A673 (cell line): ENCODE measurements around the gene TMEM106C. TPM values are rescaled to one million over a fixed set of nuclear protein-coding genes. Genes with fewer than 3 reads are reported as not detected.

Experiments
- BruUV-seq: library from RNA; stranded (reverse); fragments of 400-500 nt; replicated peaks from 2 replicates; lab custom pipeline; 2021; lab: Mats Ljungman, UMichigan
- CTCF ChIA-PET: fragments of 300-600 bp; sonication (Branson Sonifier 250); formaldehyde crosslinking; loops from one replicate; lab custom pipeline; 2022; ENCODE audit warnings: antibody characterized with exemption; lab: Charles Lee
- POLR2A ChIA-PET: fragments of 300-600 bp; sonication (Branson Sonifier 250); formaldehyde crosslinking; loops from one replicate; lab custom pipeline; 2022; ENCODE audit warnings: antibody characterized with exemption; ENCODE audit not compliant: low non-redundant PET; lab: Charles Lee
- DNase-seq: peaks from one replicate; pipeline ENCODE4 v3.0.0-alpha.2; 2015; ENCODE audit warnings: low spot score
- H3K27ac ChIP-seq: fragments of 200-600 bp; sonication (generic); 2 replicates; pipeline ENCODE4 v1.5.1; 2016; ENCODE audit warnings: mixed run types, low read depth, mild to moderate bottlenecking, mixed read lengths, antibody characterized with exemption, low read length; ENCODE audit not compliant: poor library complexity, severe bottlenecking
- H3K27me3 ChIP-seq: fragments of 200-600 bp; sonication (generic); replicated peaks from 2 replicates; pipeline ENCODE4 v1.6.1; 2017; ENCODE audit warnings: mixed run types, low read depth, mild to moderate bottlenecking, mixed read lengths, antibody characterized with exemption, low read length; ENCODE audit not compliant: insufficient read depth, poor library complexity
- H3K36me3 ChIP-seq: fragments of 200-600 bp; sonication (generic); 2 replicates; pipeline ENCODE4 v1.6.1; 2016; ENCODE audit warnings: mixed run types, mild to moderate bottlenecking, mixed read lengths, antibody characterized with exemption, low read length; ENCODE audit not compliant: insufficient read depth, poor library complexity, severe bottlenecking
- H3K4me1 ChIP-seq: fragments of 200-600 bp; sonication (generic); 2 replicates; pipeline ENCODE4 v1.6.1; 2017; ENCODE audit warnings: mixed run types, mild to moderate bottlenecking, mixed read lengths, antibody characterized with exemption, low read length; ENCODE audit not compliant: insufficient read depth, poor library complexity, severe bottlenecking
- H3K4me3 ChIP-seq: fragments of 200-600 bp; sonication (generic); 2 replicates; pipeline ENCODE4 v1.5.1; 2016; ENCODE audit warnings: low read depth, mixed run types, mild to moderate bottlenecking, mixed read lengths, low read length; ENCODE audit not compliant: poor library complexity, severe bottlenecking
- H3K9me3 ChIP-seq: fragments of 200-600 bp; sonication (generic); 2 replicates; pipeline ENCODE4 v1.6.1; 2016; ENCODE audit warnings: mixed run types, low read depth, mild to moderate bottlenecking, mixed read lengths, antibody characterized with exemption, low read length; ENCODE audit not compliant: poor library complexity, severe bottlenecking
- EZH2 ChIP-seq: fragments of 200-600 bp; sonication (generic); IDR thresholded peaks from 2 replicates; pipeline ENCODE4 v1.6.1; 2017; ENCODE audit warnings: borderline replicate concordance, low read depth, mild to moderate bottlenecking, mixed read lengths, antibody characterized with exemption, low read length; ENCODE audit not compliant: poor library complexity, severe bottlenecking
- intact Hi-C: fragments of 100-400 bp; cut with micrococcal nuclease; formaldehyde crosslinking; loops from one replicate; pipeline ENCODE4 v1.10.0; 2022; ENCODE audit not compliant: unreplicated experiment
- total RNA-seq: library from RNA; stranded (reverse); gene quantifications from 2 replicates; pipeline ENCODE4 v1.2.3, GENCODE V29; 2021
- TF ChIP-seq, protein P1 (sequence below): fragments of 300-800, 200-600 bp; sonication (generic); conservative IDR thresholded peaks from 2 replicates; pipeline ENCODE4 v1.5.1; 2017; ENCODE audit warnings: low read depth, mild to moderate bottlenecking, antibody characterized with exemption, low read length, moderate library complexity, mixed read lengths

Gene TMEM106C
- total RNA-seq, 1 experiment from 2014 or later = 182 TPM

DNA sequence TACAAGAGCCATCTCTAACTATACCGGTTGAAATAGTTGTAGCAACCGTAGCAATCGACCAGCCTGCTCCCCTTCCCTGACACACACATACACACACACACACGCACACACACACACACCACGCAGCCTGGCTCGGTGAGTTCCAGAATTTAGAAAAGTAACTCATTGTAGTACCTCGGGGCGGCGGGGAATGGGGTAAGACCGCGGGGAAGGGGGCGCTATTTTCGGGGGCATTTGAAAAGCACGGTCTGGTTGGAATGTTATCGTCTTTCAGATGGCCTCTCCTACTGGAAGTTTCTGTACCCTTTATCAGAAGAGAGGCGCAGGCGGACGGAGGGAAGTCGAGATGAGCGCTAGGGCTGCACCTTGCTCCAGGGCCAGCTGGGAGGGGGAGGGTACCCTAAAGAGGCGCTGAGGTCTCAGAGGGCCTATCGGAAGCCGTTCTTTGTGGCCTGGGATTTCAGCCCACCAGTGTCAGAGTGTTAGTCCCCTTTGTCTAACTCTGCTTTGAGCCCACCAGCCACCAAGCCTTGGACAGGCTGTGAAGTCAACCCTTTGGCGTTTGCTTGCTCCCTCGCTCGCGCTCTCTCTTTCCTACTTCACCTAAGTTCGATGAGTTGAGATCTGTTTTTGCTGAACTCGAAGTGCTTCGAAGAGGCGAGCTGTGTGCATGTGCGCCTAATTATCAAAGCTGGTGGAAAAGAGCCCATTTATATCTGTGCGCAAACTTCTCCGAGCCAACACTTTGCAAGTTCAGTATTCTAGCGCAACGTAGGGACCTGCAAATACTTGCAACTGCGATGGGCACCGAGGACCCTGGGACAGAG is 40.0 kb downstream of the TMEM106C start:
- Histone ChIP-seq H3K4me3 (peak overlapping the region; percentile 38), H3K9me3 (no peaks in the 10 kb centered on the region), H3K27ac (no peak overlapping the region), H3K4me1 (peaks cover 26% of the 10 kb centered on the region), H3K27me3 (peaks cover 71% of the 10 kb centered on the region), H3K36me3 (no peaks in the 10 kb centered on the region)
- CTCF ChIA-PET = interaction anchor here (0.5 kb wide), 1 partner anchor 557 kb away, joined by 7 read pairs; no protein-coding TSS in a partner anchor
- TF ChIP-seq, protein P1, sequence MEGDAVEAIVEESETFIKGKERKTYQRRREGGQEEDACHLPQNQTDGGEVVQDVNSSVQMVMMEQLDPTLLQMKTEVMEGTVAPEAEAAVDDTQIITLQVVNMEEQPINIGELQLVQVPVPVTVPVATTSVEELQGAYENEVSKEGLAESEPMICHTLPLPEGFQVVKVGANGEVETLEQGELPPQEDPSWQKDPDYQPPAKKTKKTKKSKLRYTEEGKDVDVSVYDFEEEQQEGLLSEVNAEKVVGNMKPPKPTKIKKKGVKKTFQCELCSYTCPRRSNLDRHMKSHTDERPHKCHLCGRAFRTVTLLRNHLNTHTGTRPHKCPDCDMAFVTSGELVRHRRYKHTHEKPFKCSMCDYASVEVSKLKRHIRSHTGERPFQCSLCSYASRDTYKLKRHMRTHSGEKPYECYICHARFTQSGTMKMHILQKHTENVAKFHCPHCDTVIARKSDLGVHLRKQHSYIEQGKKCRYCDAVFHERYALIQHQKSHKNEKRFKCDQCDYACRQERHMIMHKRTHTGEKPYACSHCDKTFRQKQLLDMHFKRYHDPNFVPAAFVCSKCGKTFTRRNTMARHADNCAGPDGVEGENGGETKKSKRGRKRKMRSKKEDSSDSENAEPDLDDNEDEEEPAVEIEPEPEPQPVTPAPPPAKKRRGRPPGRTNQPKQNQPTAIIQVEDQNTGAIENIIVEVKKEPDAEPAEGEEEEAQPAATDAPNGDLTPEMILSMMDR = 0 out of 2 replicates have a peak, but pooled peaks have one; percentile 27
- no peak for TF ChIP-seq EZH2
- POLR2A ChIA-PET = no interaction called here
- DNase-seq = peak; percentile 29
- intact Hi-C loops = loop anchor here (10.0 kb wide), 1 partner anchor 181 kb away; the partner anchor contains the start of gene CCDC184
- no TSS peak for BruUV-seq

DNA sequence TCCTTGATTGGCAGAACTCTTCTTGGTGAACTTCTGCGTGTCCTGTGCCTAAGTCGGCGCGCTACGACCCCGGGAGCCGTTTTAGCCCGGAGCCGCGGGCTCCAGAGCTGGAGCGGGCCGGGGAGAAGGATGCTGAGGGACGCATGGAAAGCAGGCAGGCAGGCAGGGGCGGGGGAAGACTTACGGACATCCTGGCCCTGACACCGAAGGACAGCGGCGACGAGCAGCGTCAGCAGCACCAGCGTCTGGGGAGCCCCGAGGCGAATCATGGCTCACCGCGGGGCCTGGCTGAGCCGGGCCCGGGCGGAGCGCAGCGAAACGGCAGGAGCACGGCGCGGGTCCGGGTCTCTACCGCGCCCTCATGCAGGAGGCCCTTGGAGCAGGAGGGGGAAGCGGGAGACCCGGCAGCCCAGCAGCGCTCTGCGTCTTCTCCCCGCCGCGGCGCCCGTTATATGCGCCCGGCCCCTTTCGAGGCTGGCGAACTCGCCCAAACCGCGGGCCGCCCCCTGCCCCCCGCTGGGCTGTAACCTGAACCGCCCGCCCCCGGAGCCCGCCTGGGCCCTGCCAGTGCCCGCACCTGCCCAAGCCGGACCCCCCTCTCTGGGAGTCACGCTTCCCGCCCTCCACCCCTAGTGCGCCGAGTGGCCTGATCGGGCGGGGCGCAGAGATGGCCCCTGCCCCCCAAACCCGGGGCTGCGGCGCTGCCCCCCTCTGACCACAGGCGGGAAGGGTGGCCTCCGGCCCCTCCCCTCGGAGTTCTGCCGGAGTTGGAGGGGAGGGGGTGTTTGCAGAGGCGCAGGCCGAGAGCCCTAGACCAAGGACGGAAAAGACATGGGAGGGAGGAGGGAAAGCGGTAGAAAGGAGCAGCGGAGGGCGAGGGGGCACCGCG is 40.9 kb downstream of the TMEM106C start, which contains the start of gene COL2A1:
TSS of gene COL2A1 (minus strand) at position 424 of the 889 bp plus-strand sequence. CDS start at position 269, 155 bp downstream.
- no peaks in the 10 kb centered on the region for H3K36me3 ChIP-seq
- peaks cover 26% of the 10 kb centered on the region for H3K4me1 ChIP-seq
- H3K9me3 ChIP-seq = no peaks in the 10 kb centered on the region
- H3K4me3 ChIP-seq = peak within 1 kb of the TSS; percentile 38
- H3K27ac ChIP-seq = no peak within 1 kb of the TSS
- peak; percentile 63 for TF ChIP-seq EZH2
- TF ChIP-seq, protein P1 = no peak
- peak; percentile 47 for DNase-seq
- ChIA-PET CTCF (interaction anchor here (0.5 kb wide), 1 partner anchor 556 kb away, joined by 7 read pairs; no protein-coding TSS in a partner anchor), POLR2A (no interaction called here)
- peaks cover 75% of the 10 kb centered on the region for H3K27me3 ChIP-seq
- intact Hi-C loops = loop anchor here (10.0 kb wide), 1 partner anchor 181 kb away; the partner anchor contains the start of gene CCDC184
- BruUV-seq = no TSS peak
